Left ventricle myocardium superior (tissue), 1 donor: ENCODE data around the gene PHC3. TPM values are rescaled to one million over a fixed set of nuclear protein-coding genes. Genes with fewer than 3 reads are reported as not detected.
"Not testable (repeated sequence)": the region's sequence is repeated elsewhere in the genome, so short reads cannot be mapped to it uniquely, and the experiment has no call there.

Source experiments
- ATAC-seq: fragments of 200-7000 bp; cut with Tn5 transposase; one replicate; pipeline ENCODE4 v1.9.1; 2020; ENCODE audit warnings: mild to moderate bottlenecking, moderate library complexity
- DNase-seq: peaks from one replicate; pipeline ENCODE4 v3.0.0-alpha.2; 2020
- intact Hi-C: fragments of 100-400 bp; cut with micrococcal nuclease; formaldehyde crosslinking; loops from one replicate; pipeline ENCODE4 v1.11.0; 2022
- total RNA-seq: library from RNA; stranded (reverse); fragmentation: NEBNext Ultra II Directional; extraction: Animal tissue kit (Norgen Biotek cat#: 25700); gene quantifications from one replicate; pipeline ENCODE4 v1.2.1, GENCODE V29; 2021
- donor health status: DM: no; HTN: yes; CAD: no; lungs with severe emphysema.

PHC3 gene
- total RNA-seq, 1 donor from 2014 or later: 48.8 TPM

- DNase-seq: no peak
- intact Hi-C loops: no loop called here
- no peak for ATAC-seq
Observed at GRCh38 chr3:170145278-170145677, 36.3 kb downstream of the PHC3 start.

GRCh38 chr3:170144437-170144843 is 37.1 kb downstream of the PHC3 start:
- ATAC-seq (no peak), DNase-seq (no peak)
- intact Hi-C loops: no loop called here

GRCh38 chr3:170142373-170142772 is 39.2 kb downstream of the PHC3 start:
- intact Hi-C loops: no loop called here
- ATAC-seq (no peak), DNase-seq (no peak)

GRCh38 chr3:170137986-170138385 is 43.5 kb downstream of the PHC3 start:
- DNase-seq (no peak), ATAC-seq (no peak)
- intact Hi-C loops: no loop called here

GRCh38 chr3:170132335-170132734 is 49.2 kb downstream of the PHC3 start:
- ATAC-seq (no peak), DNase-seq (no peak)
- intact Hi-C loops: no loop called here

- intact Hi-C loops: no loop called here
- ATAC-seq (no peak), DNase-seq (no peak)
Observed at GRCh38 chr3:170130532-170130931, 51.0 kb downstream of the PHC3 start.

- DNase-seq: no peak
- no peak for ATAC-seq
Observed at GRCh38 chr3:170128977-170129431, 52.5 kb downstream of the PHC3 start.

GRCh38 chr3:170128259-170128976 is 53.1 kb downstream of the PHC3 start:
- intact Hi-C loops: no loop called here
- ATAC-seq (no peak), DNase-seq (no peak)

More at GRCh38 chr3:170128977-170129431, 52.5 kb downstream of the PHC3 start:
- intact Hi-C loops: no loop called here

- DNase-seq: no peak
- ATAC-seq: no peak
- intact Hi-C loops: no loop called here
Observed at GRCh38 chr3:170117134-170117533, 64.4 kb downstream of the PHC3 start.

GRCh38 chr3:170114165-170114564 is 67.4 kb downstream of the PHC3 start:
- ATAC-seq, intact Hi-C loops, DNase-seq: not testable (repeated sequence)

GRCh38 chr3:170111147-170111771 is 70.3 kb downstream of the PHC3 start:
- no peak for DNase-seq
- intact Hi-C loops: no loop called here
- ATAC-seq: no peak

GRCh38 chr3:170109579-170110293 is 71.8 kb downstream of the PHC3 start:
- intact Hi-C loops: no loop called here
- DNase-seq (no peak), ATAC-seq (no peak)

- ATAC-seq: no peak
- no peak for DNase-seq
- intact Hi-C loops: no loop called here
Observed at GRCh38 chr3:170108955-170109354, 72.6 kb downstream of the PHC3 start.

GRCh38 chr3:170107941-170108340 is 73.6 kb downstream of the PHC3 start:
- DNase-seq (no peak), ATAC-seq (no peak)
- intact Hi-C loops: no loop called here

GRCh38 chr3:170102431-170102830 is 79.1 kb downstream of the PHC3 start:
- intact Hi-C loops: no loop called here
- DNase-seq (no peak), ATAC-seq (no peak)

- ATAC-seq: no peak
- intact Hi-C loops: no loop called here
Observed at GRCh38 chr3:170100944-170101343, 80.6 kb downstream of the PHC3 start.

GRCh38 chr3:170098753-170099152 is 82.8 kb downstream of the PHC3 start:
- ATAC-seq (no peak), DNase-seq (no peak)
- intact Hi-C loops: no loop called here

More at GRCh38 chr3:170100944-170101343, 80.6 kb downstream of the PHC3 start:
- no peak for DNase-seq

- no peak for DNase-seq
- intact Hi-C loops: no loop called here
- ATAC-seq: no peak
Observed at GRCh38 chr3:170096342-170096741, 85.2 kb downstream of the PHC3 start.

GRCh38 chr3:170095771-170096170 is 85.8 kb downstream of the PHC3 start:
- intact Hi-C loops: no loop called here
- DNase-seq (no peak), ATAC-seq (no peak)

GRCh38 chr3:170092907-170093306 is 88.6 kb downstream of the PHC3 start:
- no peak for DNase-seq
- intact Hi-C loops: no loop called here

More at GRCh38 chr3:170092907-170093306, 88.6 kb downstream of the PHC3 start:
- ATAC-seq: no peak
